Fibroblast of villous mesenchyme (primary cell): Measurements from ENCODE around the gene RASSF10. TPM values are rescaled to one million over a fixed set of nuclear protein-coding genes. Genes with fewer than 3 reads are reported as not detected.

Experiments used
- DNase-seq: peaks from one replicate; pipeline ENCODE4 v3.0.0-alpha.2; 2010; ENCODE audit warnings: low read depth
- H3K4me3 ChIP-seq: 2 replicates; pipeline ENCODE4 v1.5.1; 2011; ENCODE audit warnings: low read depth, mild to moderate bottlenecking, low read length
- CTCF ChIP-seq: IDR thresholded peaks from 2 replicates; pipeline ENCODE4 v1.5.1; 2012; ENCODE audit warnings: low read depth, mild to moderate bottlenecking, low read length; ENCODE audit not compliant: insufficient read depth
- total RNA-seq: library from RNA; depleted of rRNA; stranded (reverse); fragments of >200 nt; gene quantifications from 2 replicates; pipeline ENCODE4 v1.2.3, GENCODE V29; 2012

Gene RASSF10
- total RNA-seq, 1 donor = not detected

- TF ChIP-seq CTCF = no peak
Measured at GRCh38 chr11:12999597-12999996, 9.5 kb upstream of the RASSF10 start.

DNA sequence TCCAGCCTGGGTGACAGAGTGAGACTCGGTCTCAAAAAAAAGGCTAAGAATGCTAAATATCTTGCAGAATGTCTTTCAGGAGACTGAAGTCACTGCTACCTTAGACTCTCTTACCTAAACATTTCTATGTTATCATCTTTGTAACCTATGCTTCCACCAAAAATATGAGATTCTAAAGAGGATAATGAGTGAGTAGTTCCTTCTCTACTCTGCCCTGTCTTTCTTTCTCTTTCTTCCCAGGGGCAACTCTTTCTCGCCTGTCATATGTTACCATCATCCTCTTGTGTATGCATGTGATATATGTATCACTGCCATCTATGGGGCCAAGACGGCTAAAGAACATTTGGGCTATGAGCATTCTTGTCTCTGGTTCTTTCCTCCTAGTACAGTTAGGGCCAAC lies 9.0 kb upstream of the RASSF10 start:
- no peak overlapping the region for H3K4me3 ChIP-seq
- no peak for DNase-seq
- no peak for TF ChIP-seq CTCF

More at GRCh38 chr11:12999597-12999996, 9.5 kb upstream of the RASSF10 start:
- DNase-seq = no peak
- H3K4me3 ChIP-seq = no peak overlapping the region

GRCh38 chr11:13000721-13001120 lies 8.4 kb upstream of the RASSF10 start:
- TF ChIP-seq CTCF = no peak
- DNase-seq = no peak

GRCh38 chr11:13003736-13004493 lies 5.2 kb upstream of the RASSF10 start:
- no peak for DNase-seq
- TF ChIP-seq CTCF = no peak
- no peak overlapping the region for H3K4me3 ChIP-seq

More at GRCh38 chr11:13000721-13001120, 8.4 kb upstream of the RASSF10 start:
- H3K4me3 ChIP-seq = no peak overlapping the region

DNA sequence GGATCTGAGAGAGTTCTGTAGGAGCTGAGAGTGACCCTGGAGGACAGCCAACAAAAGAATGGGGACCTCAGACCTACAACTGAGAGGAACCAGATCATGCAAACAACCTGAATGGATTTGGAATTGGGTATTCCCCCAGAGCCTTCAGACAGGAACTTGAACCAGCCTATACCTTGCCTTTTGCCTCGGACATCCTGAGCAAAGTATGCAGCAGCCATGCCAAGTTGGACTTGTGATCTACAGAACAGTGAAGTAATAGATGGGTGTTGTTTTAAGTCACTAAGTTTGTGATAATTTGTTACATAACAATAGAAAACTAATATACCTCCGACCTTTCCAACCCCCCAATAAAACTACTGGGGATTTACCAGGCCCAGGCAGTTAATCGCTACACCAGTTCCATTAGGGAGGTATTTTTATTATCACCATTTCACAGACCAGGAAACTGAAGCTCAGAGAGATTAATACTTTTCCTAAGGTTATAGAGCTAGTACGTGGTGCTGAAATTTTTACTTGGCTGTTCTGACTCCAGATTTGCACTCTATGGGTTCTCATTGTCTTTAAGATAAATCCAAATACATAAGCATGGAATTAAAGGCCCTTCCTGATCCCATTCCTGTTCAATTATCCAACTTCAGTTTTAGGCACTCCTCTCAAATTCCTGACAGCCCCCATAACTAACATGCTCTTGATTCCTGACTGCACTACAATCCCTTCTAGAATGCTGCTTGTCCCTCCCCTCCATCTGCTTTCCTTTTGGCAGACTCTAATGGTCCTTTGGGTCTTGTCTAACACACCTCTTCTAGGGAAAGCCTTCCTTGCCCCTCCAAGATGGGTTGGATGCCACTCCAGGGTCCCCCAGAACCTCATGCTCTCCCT lies 1.7 kb upstream of the RASSF10 start:
- no peak for DNase-seq
- TF ChIP-seq CTCF = no peak
- H3K4me3 ChIP-seq = no peak overlapping the region

GRCh38 chr11:13008061-13008435 lies 1.1 kb upstream of the RASSF10 start:
- DNase-seq = no peak
- TF ChIP-seq CTCF = no peak
- no peak overlapping the region for H3K4me3 ChIP-seq
